Measurements from ENCODE around the gene PRC1. TPM values are rescaled to one million over a fixed set of nuclear protein-coding genes. Genes with fewer than 3 reads are reported as not detected.

The PRC1 gene
- polyA plus RNA-seq, 3 donors = 75.6 to 95.3 (median 84.5) TPM

- no peak for DNase-seq (ENCODE audit: low read depth in 3 of 3, low spot score in 2 of 3)
Measured at GRCh38 chr15:90991587-90992285, 2.6 kb downstream of the PRC1 start.

GRCh38 chr15:90990446-90990845, 3.9 kb downstream of the PRC1 start:
- DNase-seq (ENCODE audit: low read depth in 3 of 3, low spot score in 2 of 3) = no peak

GRCh38 chr15:90989040-90989768, 5.1 kb downstream of the PRC1 start:
- DNase-seq (ENCODE audit: low read depth in 3 of 3, low spot score in 2 of 3) = no peak

- no peak for DNase-seq (ENCODE audit: low read depth in 3 of 3, low spot score in 2 of 3)
Measured at GRCh38 chr15:90988296-90988695, 6.0 kb downstream of the PRC1 start.

GRCh38 chr15:90987561-90988141, 6.7 kb downstream of the PRC1 start:
- no peak for DNase-seq (ENCODE audit: low read depth in 3 of 3, low spot score in 2 of 3)

DNA sequence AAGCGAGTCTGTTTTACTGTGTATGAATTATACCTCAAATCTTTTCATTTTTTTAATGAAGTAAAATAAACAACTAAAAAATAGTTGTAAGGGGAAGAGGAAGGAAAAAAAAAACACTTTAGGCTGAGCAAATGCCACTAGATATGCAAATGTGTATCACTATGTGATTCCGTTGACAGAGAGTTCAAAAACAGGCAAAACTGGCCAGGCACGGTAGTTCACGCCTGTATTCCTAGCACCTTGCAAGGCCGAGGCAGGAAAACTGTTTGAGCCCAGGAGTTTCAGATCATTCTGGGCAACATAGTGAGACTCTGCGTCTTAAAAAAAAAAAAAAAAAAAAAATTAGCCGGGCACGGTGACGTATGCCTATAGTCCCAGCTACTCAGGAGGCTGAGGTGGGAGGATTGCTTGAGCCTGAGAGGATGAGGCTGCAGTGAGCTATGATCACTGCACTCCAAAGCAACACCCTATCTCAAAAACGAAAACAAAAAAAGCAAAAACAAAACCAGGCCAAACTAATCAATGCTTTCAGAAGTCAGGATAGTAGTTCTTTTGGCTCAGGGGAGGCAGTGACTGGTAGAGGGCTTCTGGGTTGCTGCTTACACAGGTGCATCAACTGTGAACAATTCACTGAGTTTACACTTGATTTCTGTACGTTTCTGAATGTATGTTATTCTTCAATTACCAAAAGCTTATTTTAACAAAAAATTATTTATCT, 7.4 kb downstream of the PRC1 start:
- DNase-seq (ENCODE audit: low read depth in 3 of 3, low spot score in 2 of 3) = no peak

DNA sequence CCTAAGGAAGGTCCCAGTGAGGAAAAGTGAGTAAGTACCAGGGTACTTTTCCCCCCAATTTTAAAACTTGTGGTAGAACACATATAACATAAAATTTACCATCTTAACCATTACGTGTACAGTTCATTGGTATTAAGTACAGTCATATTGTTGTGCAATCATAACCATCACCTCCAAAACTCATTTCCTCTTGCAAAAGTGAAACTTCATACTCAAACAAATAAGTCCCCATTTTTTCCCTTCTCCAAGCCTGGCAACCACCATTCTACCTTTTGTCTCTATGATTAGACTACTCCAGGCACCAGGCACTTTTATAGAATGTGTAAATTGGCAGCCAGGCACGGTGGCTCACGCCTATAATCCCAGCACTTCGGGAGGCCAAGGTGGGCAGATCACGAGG, 12.2 kb downstream of the PRC1 start:
- DNase-seq (ENCODE audit: low read depth in 3 of 3, low spot score in 2 of 3) = no peak

DNA sequence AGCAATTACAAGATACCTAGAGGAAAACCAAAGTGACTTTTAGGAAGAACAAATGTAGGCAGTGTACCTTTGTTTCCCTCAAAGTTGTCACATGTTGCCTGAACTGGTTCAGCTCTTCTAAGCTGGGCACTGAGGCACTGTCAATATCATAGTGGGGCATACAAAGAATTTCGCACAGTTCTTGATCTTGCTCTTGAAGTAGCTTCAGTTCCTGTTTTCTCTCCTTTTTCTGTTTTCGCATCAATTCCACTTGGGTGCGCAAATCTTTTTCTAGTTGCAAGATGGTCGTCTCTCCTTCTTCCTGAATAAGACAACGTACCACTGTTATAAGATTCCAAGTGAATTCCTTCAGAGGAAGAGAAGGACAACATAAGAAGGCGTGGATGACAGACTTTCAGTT, 12.7 kb downstream of the PRC1 start:
- DNase-seq (ENCODE audit: low read depth in 3 of 3, low spot score in 2 of 3) = no peak

- no peak for DNase-seq (ENCODE audit: low read depth in 3 of 3, low spot score in 2 of 3)
Measured at GRCh38 chr15:90979582-90979981, 14.8 kb downstream of the PRC1 start.

- no peak for DNase-seq (ENCODE audit: low read depth in 3 of 3, low spot score in 2 of 3)
Measured at GRCh38 chr15:90974216-90974615, 20.1 kb downstream of the PRC1 start.

DNA sequence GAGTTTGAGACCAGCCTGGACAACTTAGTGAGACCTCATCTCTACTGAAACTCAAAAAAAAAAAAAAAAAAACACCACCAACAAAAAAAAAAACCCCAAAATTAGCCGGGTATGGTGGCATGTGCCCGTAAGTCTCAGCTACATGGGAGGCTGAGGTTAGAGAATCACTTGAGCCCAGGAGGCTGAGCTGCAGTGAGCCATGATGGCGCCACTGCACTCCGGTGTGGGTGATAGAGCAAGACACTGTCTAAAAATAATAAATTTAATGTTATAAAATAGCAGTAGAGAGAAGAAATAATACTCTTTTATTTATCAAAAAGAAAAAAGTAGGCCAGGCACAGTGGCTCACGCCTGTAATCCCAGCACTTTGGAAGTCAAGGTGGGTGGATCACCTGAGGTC, 22.2 kb downstream of the PRC1 start:
- DNase-seq (ENCODE audit: low read depth in 3 of 3, low spot score in 2 of 3) = no peak

GRCh38 chr15:90970274-90970673, 24.1 kb downstream of the PRC1 start:
- DNase-seq (ENCODE audit: low read depth in 3 of 3, low spot score in 2 of 3) = no peak

- no peak for DNase-seq (ENCODE audit: low read depth in 3 of 3, low spot score in 2 of 3)
Measured at GRCh38 chr15:90968434-90968833, 25.9 kb downstream of the PRC1 start.

- DNase-seq (ENCODE audit: low read depth in 3 of 3, low spot score in 2 of 3) = no peak
Measured at GRCh38 chr15:90967206-90967605, 27.1 kb downstream of the PRC1 start.

- no peak for DNase-seq (ENCODE audit: low read depth in 3 of 3, low spot score in 2 of 3)
Measured at GRCh38 chr15:90966262-90966661, 28.1 kb downstream of the PRC1 start.

DNA sequence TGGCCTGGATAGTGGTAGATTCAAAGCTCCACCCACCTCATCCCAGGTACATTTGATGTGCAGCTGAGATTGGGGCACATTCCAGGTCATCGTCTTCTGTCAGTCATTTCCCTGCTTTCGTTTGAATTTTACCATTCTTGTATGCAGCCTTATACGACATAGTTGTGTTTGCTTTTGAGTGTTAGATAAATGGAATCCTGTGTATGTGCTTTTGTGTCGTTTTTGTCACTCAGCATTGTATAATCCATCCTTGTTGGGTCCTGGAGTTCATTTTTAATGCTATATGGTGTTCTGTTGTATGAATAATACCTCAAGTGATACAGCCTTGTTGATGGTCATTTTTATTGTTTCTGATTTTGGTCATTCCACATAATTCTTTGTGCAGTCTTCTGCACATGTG, 32.3 kb downstream of the PRC1 start:
- DNase-seq (ENCODE audit: low read depth in 3 of 3, low spot score in 2 of 3) = no peak

GRCh38 chr15:90960298-90961091, 33.8 kb downstream of the PRC1 start:
- no peak for DNase-seq (ENCODE audit: low read depth in 3 of 3, low spot score in 2 of 3)

- no peak for DNase-seq (ENCODE audit: low read depth in 3 of 3, low spot score in 2 of 3)
Measured at GRCh38 chr15:90959894-90960293, 34.4 kb downstream of the PRC1 start.

- no peak for DNase-seq (ENCODE audit: low read depth in 3 of 3, low spot score in 2 of 3)
Measured at GRCh38 chr15:90959028-90959595, 35.2 kb downstream of the PRC1 start.

DNA sequence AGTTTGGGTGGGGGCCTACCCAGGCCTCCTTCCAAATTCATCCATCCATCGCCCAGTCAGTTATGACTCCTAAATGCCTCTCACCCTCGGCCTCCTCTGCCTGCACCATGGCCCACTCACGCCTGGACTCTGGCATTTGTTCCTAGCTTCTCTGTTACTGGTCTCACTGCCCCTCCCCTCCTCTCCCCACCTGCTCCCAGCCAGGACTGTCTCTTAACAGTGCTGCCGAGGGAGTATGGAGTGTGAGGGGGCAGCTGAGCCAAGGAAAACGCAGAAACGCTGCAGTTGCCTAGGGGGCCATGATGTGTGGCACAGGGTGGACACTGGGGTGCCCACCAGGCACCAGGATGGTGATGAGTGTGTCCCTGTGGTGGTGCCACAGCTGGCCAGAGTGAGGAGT, 36.5 kb downstream of the PRC1 start:
- DNase-seq (ENCODE audit: low read depth in 3 of 3, low spot score in 2 of 3) = no peak

Measured in right renal cortex interstitium (tissue), 3 donors.